ENCODE results near the gene DCAF8.
A peak's percentile ranks its signal among the peaks of the same experiment; 100 is the strongest.
"Not testable (repeated sequence)": the region's sequence is repeated elsewhere in the genome, so short reads cannot be mapped to it uniquely, and the experiment has no call there.

The DCAF8 gene

GRCh38 chr1:160287769-160288168, 25.4 kb upstream of the DCAF8 start:
- not testable (repeated sequence) for DNase-seq (ENCODE audit: low read depth in 1 of 2, low spot score in 1 of 2); H3K4me3 ChIP-seq (replicated peaks; ENCODE audit: insufficient read depth, low read length)
- TF ChIP-seq POLR2AphosphoS5 (IDR thresholded peaks at IDR 0.05; ENCODE audit: low read depth), result 0 out of 2 replicates have a peak, but pooled peaks have one; percentile 23

GRCh38 chr1:160285506-160285905, 23.2 kb upstream of the DCAF8 start:
- H3K27me3 ChIP-seq (ENCODE audit: insufficient read depth, poor library complexity, severe bottlenecking), result no peaks in the 10 kb centered on the region
- TF ChIP-seq POLR2AphosphoS5 (IDR thresholded peaks at IDR 0.05; ENCODE audit: low read depth), result no peak
- no peak for TF ChIP-seq SPI1 (IDR thresholded peaks at IDR 0.05; ENCODE audit: borderline replicate concordance, low read depth)
- TF ChIP-seq CTCF (IDR thresholded peaks at IDR 0.05; ENCODE audit: insufficient read depth, low read length), result no peak
- TF ChIP-seq, protein P1, sequence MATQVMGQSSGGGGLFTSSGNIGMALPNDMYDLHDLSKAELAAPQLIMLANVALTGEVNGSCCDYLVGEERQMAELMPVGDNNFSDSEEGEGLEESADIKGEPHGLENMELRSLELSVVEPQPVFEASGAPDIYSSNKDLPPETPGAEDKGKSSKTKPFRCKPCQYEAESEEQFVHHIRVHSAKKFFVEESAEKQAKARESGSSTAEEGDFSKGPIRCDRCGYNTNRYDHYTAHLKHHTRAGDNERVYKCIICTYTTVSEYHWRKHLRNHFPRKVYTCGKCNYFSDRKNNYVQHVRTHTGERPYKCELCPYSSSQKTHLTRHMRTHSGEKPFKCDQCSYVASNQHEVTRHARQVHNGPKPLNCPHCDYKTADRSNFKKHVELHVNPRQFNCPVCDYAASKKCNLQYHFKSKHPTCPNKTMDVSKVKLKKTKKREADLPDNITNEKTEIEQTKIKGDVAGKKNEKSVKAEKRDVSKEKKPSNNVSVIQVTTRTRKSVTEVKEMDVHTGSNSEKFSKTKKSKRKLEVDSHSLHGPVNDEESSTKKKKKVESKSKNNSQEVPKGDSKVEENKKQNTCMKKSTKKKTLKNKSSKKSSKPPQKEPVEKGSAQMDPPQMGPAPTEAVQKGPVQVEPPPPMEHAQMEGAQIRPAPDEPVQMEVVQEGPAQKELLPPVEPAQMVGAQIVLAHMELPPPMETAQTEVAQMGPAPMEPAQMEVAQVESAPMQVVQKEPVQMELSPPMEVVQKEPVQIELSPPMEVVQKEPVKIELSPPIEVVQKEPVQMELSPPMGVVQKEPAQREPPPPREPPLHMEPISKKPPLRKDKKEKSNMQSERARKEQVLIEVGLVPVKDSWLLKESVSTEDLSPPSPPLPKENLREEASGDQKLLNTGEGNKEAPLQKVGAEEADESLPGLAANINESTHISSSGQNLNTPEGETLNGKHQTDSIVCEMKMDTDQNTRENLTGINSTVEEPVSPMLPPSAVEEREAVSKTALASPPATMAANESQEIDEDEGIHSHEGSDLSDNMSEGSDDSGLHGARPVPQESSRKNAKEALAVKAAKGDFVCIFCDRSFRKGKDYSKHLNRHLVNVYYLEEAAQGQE (IDR thresholded peaks at IDR 0.05; ENCODE audit: insufficient replicate concordance, low read depth), result no peak
- TF ChIP-seq GABPA (IDR thresholded peaks at IDR 0.05; ENCODE audit: low read depth), result no peak
- H3K27ac ChIP-seq (replicated peaks), result no peak overlapping the region
- DNase-seq (ENCODE audit: low read depth in 1 of 2, low spot score in 1 of 2), result no peak
- H3K4me3 ChIP-seq (replicated peaks; ENCODE audit: insufficient read depth, low read length), result peak overlapping the region; percentile 91

More at GRCh38 chr1:160287769-160288168, 25.4 kb upstream of the DCAF8 start:
- not testable (repeated sequence) for H3K27me3 ChIP-seq (ENCODE audit: insufficient read depth, poor library complexity, severe bottlenecking); H3K27ac ChIP-seq (replicated peaks)

DNA sequence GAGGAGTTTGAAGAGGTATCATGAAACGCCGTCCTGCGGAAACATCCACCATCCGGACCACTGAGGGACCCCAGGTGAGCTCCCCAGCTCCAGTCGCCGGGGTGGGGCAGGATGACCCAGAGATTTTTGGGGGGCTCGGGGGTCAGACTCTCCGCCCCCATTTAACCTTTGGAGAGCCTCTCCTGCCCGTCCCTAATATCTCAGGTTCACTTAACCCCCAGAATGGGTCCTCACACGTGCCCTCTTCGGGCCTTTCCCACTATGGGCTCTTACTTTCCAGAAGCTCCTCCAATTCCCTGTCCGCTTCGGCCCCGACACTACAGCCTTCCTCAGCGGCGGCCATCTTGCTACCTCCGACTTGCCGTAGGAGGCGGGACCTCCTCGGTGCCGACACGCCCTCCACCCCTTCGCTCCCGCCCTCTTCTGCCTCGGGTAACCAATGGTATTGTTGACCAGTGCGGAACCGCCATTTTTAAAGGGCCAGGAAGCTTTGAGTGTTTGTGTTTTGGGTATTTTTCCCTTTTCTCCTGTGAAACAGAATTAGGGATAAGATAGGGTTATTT, 22.5 kb upstream of the DCAF8 start, which contains the start of gene PEX19:
Gene PEX19, minus strand, starts transcription at position 352 of the 563 bp plus-strand sequence. Its CDS starts 9 bp downstream, at position 343.
- H3K27ac ChIP-seq (replicated peaks), result peak within 1 kb of the TSS; percentile 72
- H3K4me3 ChIP-seq (replicated peaks; ENCODE audit: insufficient read depth, low read length), result peak within 1 kb of the TSS; percentile 91
- peak; percentile 84 to 96 for DNase-seq (ENCODE audit: low read depth in 1 of 2, low spot score in 1 of 2)
- TF ChIP-seq CTCF (IDR thresholded peaks at IDR 0.05; ENCODE audit: insufficient read depth, low read length) (no peak), POLR2AphosphoS5 (IDR thresholded peaks at IDR 0.05; ENCODE audit: low read depth) (peak; percentile 90)
- no peaks in the 10 kb centered on the region for H3K27me3 ChIP-seq (ENCODE audit: insufficient read depth, poor library complexity, severe bottlenecking)

DNA sequence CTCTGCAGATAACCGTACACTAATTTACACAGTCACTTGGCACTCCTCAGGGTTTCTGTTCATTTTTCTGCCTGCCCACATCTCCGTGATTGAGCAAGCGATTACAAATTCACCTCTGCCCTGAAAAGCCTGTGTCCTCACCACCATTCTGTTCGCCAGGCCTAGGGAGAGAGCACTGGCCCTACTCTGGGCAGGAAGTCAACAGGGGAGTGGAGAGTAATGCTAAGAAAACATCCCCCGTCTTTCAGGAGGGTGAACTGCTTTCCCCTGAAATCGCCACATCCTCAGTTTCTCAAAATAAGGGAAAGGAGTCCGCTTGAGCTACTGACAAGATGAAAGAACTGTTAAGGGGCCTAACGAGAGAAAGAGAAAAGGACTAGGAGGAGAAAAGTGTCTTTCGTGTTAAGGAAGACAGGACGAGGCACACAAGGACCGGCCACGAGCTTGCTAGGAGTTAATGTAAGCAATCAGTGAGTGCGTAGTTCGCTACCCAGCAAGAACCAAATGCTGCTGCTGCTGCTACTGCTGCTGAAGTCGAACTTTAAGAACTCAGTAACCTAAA, 22.0 kb upstream of the DCAF8 start:
- peak; percentile 57 to 70 for DNase-seq (ENCODE audit: low read depth in 1 of 2, low spot score in 1 of 2)
- Histone ChIP-seq H3K27me3 (ENCODE audit: insufficient read depth, poor library complexity, severe bottlenecking) (no peaks in the 10 kb centered on the region), H3K4me3 (replicated peaks; ENCODE audit: insufficient read depth, low read length) (peak overlapping the region; percentile 91), H3K27ac (replicated peaks) (peak overlapping the region; percentile 72)
- TF ChIP-seq CTCF (IDR thresholded peaks at IDR 0.05; ENCODE audit: insufficient read depth, low read length), result no peak
- no peak for TF ChIP-seq POLR2AphosphoS5 (IDR thresholded peaks at IDR 0.05; ENCODE audit: low read depth)
- TF ChIP-seq GABPA (IDR thresholded peaks at IDR 0.05; ENCODE audit: low read depth), result no peak
- TF ChIP-seq, protein P1 (IDR thresholded peaks at IDR 0.05; ENCODE audit: insufficient replicate concordance, low read depth), result no peak
- no peak for TF ChIP-seq SPI1 (IDR thresholded peaks at IDR 0.05; ENCODE audit: borderline replicate concordance, low read depth)

Data from HL-60 (cell line).